Measurements from ENCODE around the gene MRPL11.
"Not testable (repeated sequence)": the region's sequence is repeated elsewhere in the genome, so short reads cannot be mapped to it uniquely, and the experiment has no call there.

The MRPL11 gene

GRCh38 chr11:66431287-66431686 lies 7.4 kb downstream of the MRPL11 start:
- not testable (repeated sequence) for DNase-seq (ENCODE audit: low read depth in 2 of 2)

DNA sequence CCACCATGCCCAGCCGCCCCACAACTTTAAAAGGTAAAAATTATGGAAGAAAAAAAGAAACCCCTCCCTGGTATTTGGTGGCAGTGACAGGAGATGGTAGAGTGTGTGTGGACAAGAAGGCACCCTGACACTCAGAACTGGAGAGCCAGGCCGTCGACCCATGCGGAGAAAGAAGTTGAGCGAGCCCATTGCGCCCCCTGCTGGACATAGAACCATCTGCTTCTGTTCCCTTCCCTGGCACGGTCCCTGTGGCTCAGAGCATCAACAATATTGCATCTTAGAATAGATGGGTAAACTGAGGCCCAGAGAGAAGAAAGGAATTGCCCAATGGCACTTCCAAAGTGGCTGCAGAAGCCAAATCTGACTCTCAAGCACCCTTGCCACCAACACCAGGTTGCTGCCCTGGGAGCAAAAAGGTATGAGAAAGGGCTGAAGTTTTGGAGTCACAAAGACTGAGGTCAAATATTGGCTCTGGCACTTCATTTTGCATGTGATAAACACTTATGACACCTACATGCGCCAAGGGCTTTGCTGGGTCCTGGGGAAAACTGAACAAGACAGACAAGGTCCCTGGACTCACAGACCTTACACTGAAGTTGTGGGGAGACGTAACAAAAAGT lies 8.6 kb downstream of the MRPL11 start:
- DNase-seq (ENCODE audit: low read depth in 2 of 2), result peak; percentile 37 to 59

DNA sequence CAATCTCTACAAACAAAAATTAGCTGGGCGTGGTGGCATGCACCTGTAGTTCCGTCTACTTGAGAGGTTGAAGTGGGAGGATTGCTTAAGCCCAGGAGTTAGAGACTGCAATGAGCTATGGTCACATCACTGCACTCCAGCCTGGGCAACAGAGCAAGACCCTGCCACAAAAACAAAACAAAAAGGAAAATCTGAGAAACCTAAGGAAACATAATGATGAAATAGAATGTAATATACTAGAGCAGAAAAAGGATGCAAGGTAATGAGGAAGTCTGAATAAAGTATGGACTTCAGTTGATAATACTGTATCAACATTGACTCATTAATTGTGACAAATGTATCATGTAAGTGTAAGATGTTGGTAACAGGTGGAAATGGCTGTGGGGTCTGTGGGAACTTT lies 9.7 kb downstream of the MRPL11 start:
- no peak for DNase-seq (ENCODE audit: low read depth in 2 of 2)

- DNase-seq (ENCODE audit: low read depth in 2 of 2), result no peak
These were observed 12.3 kb downstream of the MRPL11 start for GRCh38 chr11:66426314-66426713.

DNA sequence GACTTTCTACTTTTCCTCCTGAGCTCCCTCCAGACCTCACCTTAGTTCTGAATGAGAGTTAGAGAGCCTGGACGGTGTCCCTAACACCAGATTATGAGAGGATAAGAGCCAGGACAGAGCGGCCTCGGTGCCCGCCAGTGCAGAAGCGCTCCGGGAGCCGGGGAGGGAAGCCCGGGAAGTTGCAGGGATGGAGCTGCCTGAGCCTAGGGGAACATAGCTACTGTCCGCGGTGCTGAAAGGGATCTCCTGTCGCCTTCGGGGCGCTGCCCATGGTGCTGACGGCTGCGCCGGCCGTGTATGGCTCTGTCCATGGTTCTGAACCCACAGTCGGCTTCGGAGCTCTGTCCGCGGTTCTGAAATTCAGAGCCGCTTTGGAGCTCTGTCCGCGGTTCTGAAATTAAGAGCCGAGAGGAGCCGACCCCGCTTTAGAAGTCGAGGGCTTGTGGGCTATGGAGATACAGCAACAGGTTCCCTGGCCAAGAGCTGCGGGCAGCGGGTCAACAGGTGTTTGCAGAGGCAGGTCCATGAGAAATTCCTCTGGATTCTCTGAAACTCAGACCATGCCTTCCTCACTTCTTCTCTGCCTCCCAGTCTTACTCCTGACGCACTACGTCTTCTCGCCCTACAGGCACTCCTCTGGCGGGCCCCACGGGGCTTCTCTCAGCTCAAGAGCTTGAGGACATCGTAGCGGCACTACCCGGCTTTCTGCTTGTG lies 17.0 kb downstream of the MRPL11 start:
- peak; percentile 71 to 83 for DNase-seq (ENCODE audit: low read depth in 2 of 2)

DNA sequence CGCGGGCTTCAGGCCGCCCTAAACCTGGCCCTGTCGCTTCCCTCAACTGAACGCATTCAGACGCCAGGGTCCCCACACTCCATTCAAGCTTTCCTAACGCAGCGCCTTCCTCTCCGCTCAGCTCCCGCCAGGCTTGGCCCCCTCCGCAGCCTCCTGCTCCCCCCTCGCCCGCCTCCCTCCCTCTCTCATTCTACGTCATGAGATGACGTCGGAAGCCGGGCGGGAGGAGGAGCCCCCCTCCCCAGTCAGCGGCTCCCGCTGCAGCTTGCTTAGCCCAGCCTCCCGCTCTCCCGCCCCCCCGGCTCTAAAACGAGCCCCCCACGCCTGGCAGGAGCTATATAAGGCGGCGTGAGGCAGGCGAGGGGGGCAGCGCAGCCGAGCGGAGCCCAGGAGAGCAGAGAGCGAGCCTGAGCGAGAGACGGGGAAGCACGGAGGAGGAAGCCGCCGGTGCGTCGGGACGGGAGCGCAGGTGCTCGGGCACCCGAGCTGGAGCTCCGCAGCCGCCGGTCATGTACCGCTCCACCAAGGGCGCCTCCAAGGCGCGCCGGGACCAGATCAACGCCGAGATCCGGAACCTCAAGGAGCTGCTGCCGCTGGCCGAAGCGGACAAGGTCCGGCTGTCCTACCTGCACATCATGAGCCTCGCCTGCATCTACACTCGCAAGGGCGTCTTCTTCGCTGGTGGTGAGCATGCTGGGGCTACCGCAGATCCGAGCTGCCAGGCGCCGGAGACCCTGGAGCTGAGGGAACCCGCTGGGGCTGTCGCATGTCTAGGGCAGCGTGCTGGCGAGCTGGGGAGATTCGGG lies 17.8 kb downstream of the MRPL11 start, which contains the start of gene NPAS4:
NPAS4 (plus strand) TSS at position 365 of the 806 bp plus-strand sequence; CDS start at position 510, 145 bp downstream.
- no peak for DNase-seq (ENCODE audit: low read depth in 2 of 2)

DNA sequence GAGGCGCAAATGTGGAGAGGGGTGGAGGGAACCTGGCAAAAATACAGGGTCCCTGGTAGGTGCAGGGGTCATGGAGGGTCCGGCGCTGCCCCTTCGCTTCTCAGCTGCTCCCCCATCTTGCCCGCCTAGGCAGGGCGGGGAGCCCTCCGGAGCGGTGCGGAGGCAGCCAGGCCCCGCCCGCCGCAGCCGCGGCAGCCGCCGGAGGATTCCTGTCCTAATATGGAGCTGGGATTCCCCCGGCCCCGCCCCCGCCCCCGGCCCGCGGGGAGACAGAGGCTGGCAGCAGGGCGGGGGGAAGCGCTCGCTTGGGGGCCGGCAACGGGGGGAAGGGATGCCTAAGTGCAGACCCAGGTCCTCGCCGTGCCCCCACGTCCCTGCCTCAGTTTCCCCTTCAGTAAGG lies 18.8 kb downstream of the MRPL11 start:
- no peak for DNase-seq (ENCODE audit: low read depth in 2 of 2)

GRCh38 chr11:66418986-66419308 lies 19.7 kb downstream of the MRPL11 start:
- DNase-seq (ENCODE audit: low read depth in 2 of 2), result no peak

DNA sequence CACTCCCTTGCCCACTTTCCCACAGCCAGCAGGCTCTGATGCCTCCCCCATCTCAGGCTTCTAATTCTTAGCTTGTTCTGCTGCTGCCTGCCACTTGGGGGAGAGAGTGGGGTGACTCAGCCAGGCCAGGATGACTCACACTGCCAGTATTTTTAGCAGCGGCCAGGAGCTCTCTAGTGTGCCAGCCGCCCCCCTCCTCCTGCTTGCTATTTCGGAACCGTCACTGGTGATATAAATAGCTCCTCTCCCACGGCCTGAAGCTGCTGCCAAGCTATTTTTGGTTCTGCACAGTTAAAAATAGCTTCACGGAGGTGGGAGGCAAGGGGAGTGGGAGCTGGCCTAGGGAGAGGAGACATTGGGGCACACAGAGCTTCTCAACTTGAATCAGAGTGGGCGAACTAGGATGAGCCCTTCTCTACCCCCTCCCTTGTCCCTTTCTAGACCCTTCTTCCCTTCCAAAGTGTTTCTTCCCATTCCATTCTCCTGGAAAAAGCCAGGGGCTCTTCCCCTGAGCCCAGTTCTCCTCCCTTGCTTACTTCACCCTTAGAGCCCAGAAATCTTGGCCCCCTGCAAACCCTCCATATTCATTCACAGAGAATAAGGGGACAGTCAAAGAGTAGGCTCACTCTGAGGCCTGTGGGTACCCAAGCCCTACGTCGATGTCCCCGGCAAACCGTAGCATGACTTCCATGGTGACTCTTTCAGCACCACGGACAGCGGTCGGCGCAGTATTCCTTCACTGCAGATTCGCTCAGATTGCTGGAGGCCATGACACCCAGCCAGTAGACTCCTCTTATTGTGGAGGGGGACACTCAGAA lies 20.3 kb downstream of the MRPL11 start:
- no peak for DNase-seq (ENCODE audit: low read depth in 2 of 2)

DNA sequence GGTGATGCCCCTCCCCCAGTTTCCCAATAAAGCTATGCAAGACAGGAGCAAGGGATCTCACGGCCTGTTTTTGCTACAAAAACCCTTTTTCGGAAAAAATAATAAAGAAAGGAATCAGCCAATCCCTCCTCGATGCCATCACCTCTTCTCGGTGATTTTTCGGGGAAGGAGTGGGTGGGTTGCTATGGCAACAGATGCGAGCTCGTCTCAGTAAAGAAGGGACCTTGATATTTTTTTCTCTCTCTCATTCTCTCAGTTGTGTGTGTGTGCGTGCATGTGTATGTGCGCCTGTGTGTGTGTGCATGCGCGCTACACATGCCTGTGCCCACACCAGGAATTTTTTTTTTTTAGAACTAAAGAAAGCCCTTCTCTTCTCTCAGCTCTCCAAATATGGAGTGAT lies 21.6 kb downstream of the MRPL11 start:
- DNase-seq (ENCODE audit: low read depth in 2 of 2), result no peak

DNA sequence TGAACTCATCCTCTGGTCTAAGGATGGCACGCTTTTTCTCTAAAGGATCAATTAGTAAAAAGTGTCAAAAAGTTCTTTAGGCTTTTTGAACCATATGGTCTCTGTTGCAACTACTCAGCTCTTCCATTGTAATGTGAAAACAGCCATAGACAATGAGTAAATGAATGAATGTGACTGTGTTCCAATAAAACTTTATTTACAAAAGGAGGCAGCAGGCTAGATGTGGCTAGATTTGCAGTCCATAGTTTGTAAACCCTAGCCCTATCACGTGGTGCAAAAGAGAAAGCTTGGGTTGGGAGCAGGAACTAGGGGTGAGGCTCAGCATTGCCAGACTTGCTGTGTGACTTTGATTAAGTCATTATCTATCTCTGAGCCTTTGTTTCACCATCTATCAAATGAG lies 23.2 kb downstream of the MRPL11 start:
- no peak for DNase-seq (ENCODE audit: low read depth in 2 of 2)

- DNase-seq (ENCODE audit: low read depth in 2 of 2), result no peak
These were observed 24.3 kb downstream of the MRPL11 start for GRCh38 chr11:66414120-66414934.

DNA sequence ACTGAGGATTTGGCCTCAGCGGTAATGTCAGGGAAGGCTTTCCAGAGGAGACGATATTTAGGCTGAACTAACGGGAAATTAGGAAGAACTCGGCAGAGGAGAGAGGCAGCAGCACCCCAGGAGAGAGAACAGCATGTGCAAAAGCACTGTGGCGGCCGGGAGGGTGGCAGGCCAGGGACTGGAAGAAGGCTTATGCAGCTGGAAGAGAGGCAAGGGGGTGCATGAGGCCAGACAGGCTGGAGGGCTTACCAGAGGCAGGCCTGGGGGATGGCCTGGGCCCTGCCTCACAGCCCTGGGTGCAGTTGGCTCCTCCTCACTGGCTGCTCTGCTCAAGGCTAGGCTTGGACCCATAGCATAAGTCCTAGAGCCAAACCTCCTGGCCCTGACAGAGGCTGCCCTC lies 25.5 kb downstream of the MRPL11 start:
- DNase-seq (ENCODE audit: low read depth in 2 of 2), result no peak

DNA sequence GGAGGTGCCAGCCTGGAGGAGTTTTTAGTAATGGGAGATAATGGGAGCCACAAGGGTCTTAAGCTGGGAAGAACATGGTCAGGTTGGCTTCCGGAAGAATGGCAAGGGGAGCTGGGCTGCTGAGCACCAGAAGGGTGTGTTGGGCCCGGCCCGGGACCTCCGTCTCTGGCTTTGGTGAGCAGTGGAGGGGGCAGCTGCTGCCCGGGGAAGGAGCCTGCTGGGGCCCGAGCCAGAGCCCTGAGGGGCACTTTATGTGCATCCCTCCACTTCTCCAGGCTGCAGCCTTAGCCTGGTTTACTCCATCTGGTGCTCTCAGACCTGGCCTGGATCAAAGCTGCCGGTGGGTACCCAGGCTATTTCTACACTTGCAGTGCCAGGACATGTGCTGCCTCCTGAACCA lies 26.5 kb downstream of the MRPL11 start:
- DNase-seq (ENCODE audit: low read depth in 2 of 2), result no peak

DNA sequence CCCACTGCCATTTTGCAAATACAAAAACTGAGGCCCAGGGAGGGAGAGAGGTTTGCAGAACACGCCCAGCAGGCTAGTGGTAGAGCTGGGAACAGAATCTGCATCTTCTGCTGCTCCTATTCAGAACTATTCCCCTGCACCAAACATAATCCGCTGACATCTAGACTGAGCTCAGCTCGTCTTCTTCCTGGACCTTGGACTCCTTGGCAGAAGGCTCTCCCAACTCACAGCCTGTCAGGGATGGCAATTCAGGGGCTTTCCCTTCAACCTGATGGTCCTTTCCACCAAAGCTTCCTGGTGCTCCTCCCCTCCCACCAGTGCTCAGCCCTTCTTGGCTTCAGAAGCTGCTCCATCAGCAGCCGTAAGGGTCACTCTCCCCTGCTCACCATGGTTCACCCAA lies 27.3 kb downstream of the MRPL11 start:
- DNase-seq (ENCODE audit: low read depth in 2 of 2), result no peak

GRCh38 chr11:66410191-66410590 lies 28.5 kb downstream of the MRPL11 start:
- no peak for DNase-seq (ENCODE audit: low read depth in 2 of 2)

GRCh38 chr11:66409226-66409625 lies 29.4 kb downstream of the MRPL11 start:
- DNase-seq (ENCODE audit: low read depth in 2 of 2), result no peak

DNA sequence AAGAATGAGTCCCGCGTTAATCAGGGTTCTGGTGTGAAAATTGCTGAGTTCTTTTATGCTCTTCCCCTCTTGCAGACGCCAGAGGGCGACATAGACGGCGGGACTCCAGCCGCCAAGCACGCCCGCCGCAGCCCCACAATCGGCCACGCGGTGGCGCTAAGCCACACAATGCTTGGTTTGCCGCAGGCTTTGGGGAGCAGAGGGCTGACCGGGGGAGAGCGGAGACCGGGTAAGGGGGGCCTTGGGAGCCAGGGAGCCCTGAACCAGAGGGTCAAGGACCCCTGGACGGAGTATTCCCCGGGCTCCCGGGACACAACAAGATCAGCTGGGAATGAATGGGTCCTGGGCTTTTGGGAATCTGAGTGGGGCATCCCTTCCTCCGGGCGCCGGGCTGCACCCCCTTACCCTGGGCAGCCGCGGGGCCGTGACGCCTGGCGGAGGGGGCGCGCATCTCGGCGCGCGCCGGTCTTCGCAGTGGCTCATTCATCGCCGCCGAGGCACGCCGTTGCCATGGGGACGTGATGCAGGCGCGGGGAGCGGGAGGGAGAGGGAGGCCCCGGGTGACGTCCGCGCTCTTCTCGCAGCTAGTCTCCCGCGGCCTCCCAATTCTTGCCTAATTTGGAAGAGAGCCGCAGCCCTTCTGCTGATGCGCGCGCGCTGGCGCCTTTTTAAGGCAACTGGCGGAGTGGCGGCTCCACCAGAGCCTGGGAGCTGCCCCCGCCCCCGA lies 30.0 kb downstream of the MRPL11 start:
- DNase-seq (ENCODE audit: low read depth in 2 of 2), result peak; percentile 78 to 96

GRCh38 chr11:66407651-66408050 lies 31.0 kb downstream of the MRPL11 start:
- no peak for DNase-seq (ENCODE audit: low read depth in 2 of 2)

- DNase-seq (ENCODE audit: low read depth in 2 of 2), result no peak
These were observed 44.7 kb downstream of the MRPL11 start for GRCh38 chr11:66393954-66394353.

Data from stimulated activated CD4-positive, alpha-beta T cell treated with anti-CD3 and anti-CD28 coated beads, Interleukin-1b, Interleukin-23, amount 100 ng/mL, for 1 hour (primary cell).